Activated B cell treated with CpG ODN at 0.5 μM for 24 hours (primary cell): Measurements from ENCODE around the gene SEPTIN8. TPM values are rescaled to one million over a fixed set of nuclear protein-coding genes. Genes with fewer than 3 reads are reported as not detected.

Experiments used
- ATAC-seq: fragments of 200-7000 bp; cut with Tn5 transposase; one replicate; pipeline ENCODE4 v1.10.0; 2021; ENCODE audit warnings: low read depth, mild to moderate bottlenecking, moderate library complexity
- CTCF ChIA-PET: fragments of 350-600 bp; sonication (Branson Sonifier 250); formaldehyde crosslinking; loops from one replicate; lab custom pipeline; 2021; ENCODE audit warnings: antibody characterized with exemption; lab: Charles Lee
- POLR2A ChIA-PET: fragments of 350-600 bp; sonication (Branson Sonifier 250); formaldehyde crosslinking; loops from one replicate; lab custom pipeline; 2021; ENCODE audit warnings: antibody characterized with exemption; lab: Charles Lee
- DNase-seq: peaks from one replicate; pipeline ENCODE4 v3.0.0; 2022
- H3K27ac Mint-ChIP-seq: one replicate; pipeline ENCODE4 v1.8.0; 2020; ENCODE audit warnings: mixed read lengths
- H3K27me3 Mint-ChIP-seq: one replicate; pipeline ENCODE4 v1.8.0; 2021; ENCODE audit warnings: mixed read lengths
- H3K36me3 Mint-ChIP-seq: one replicate; pipeline ENCODE4 v1.8.0; 2021; ENCODE audit warnings: low read depth, mixed read lengths
- H3K4me1 Mint-ChIP-seq: one replicate; pipeline ENCODE4 v1.8.0; 2021; ENCODE audit warnings: mixed read lengths
- H3K4me3 Mint-ChIP-seq: one replicate; pipeline ENCODE4 v1.8.0; 2020; ENCODE audit warnings: mild to moderate bottlenecking, mixed read lengths
- H3K9me3 Mint-ChIP-seq: one replicate; pipeline ENCODE4 v1.8.0; 2020; ENCODE audit warnings: mixed read lengths
- intact Hi-C: fragments of 100-400 bp; cut with micrococcal nuclease; formaldehyde crosslinking; loops from one replicate; pipeline ENCODE4 v1.15.1; 2024
- total RNA-seq: library from RNA; stranded (reverse); gene quantifications from 2 replicates; pipeline ENCODE4 v1.2.3, GENCODE V29; 2022
- TF ChIP-seq, protein P1 (sequence below): fragments of 200-600 bp; IDR thresholded peaks from one replicate; pipeline ENCODE4 v1.8.0; 2022; ENCODE audit warnings: antibody characterized with exemption, mild to moderate bottlenecking

Gene SEPTIN8
- total RNA-seq, 1 donor from 2014 or later: 7.3 TPM

GRCh38 chr5:132815454-132815853, 38.4 kb upstream of the SEPTIN8 start:
- POLR2A ChIA-PET: no interaction called here
- Mint-ChIP-seq H3K36me3 (no peaks in the 10 kb centered on the region), H3K9me3 (no peaks in the 10 kb centered on the region)

GRCh38 chr5:132814503-132815294, 37.7 kb upstream of the SEPTIN8 start:
- TF ChIP-seq, protein P1, sequence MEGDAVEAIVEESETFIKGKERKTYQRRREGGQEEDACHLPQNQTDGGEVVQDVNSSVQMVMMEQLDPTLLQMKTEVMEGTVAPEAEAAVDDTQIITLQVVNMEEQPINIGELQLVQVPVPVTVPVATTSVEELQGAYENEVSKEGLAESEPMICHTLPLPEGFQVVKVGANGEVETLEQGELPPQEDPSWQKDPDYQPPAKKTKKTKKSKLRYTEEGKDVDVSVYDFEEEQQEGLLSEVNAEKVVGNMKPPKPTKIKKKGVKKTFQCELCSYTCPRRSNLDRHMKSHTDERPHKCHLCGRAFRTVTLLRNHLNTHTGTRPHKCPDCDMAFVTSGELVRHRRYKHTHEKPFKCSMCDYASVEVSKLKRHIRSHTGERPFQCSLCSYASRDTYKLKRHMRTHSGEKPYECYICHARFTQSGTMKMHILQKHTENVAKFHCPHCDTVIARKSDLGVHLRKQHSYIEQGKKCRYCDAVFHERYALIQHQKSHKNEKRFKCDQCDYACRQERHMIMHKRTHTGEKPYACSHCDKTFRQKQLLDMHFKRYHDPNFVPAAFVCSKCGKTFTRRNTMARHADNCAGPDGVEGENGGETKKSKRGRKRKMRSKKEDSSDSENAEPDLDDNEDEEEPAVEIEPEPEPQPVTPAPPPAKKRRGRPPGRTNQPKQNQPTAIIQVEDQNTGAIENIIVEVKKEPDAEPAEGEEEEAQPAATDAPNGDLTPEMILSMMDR: no peak
- ChIA-PET POLR2A (no interaction called here), CTCF (no interaction called here)
- ATAC-seq: no peak
- H3K4me1 Mint-ChIP-seq: peaks cover 15% of the 10 kb centered on the region
- H3K27ac Mint-ChIP-seq: no peak overlapping the region
- H3K4me3 Mint-ChIP-seq: peak overlapping the region; percentile 46
- intact Hi-C loops: loop anchor here (5.0 kb wide), 2 partner anchors 37 to 157 kb away; partner anchors contain the start of genes IL13 and SEPTIN8
- no peaks in the 10 kb centered on the region for H3K9me3 Mint-ChIP-seq
- peaks cover 32% of the 10 kb centered on the region for H3K27me3 Mint-ChIP-seq
- DNase-seq: no peak
- no peaks in the 10 kb centered on the region for H3K36me3 Mint-ChIP-seq

More at GRCh38 chr5:132815454-132815853, 38.4 kb upstream of the SEPTIN8 start:
- DNase-seq: no peak
- Mint-ChIP-seq H3K27ac (no peak overlapping the region), H3K4me1 (peaks cover 22% of the 10 kb centered on the region), H3K27me3 (peaks cover 33% of the 10 kb centered on the region), H3K4me3 (no peak overlapping the region)
- CTCF ChIA-PET: no interaction called here
- intact Hi-C loops: loop anchor here (5.0 kb wide), 1 partner anchor 158 kb away; the partner anchor contains the start of gene IL13
- TF ChIP-seq, protein P1: no peak
- ATAC-seq: no peak

DNA sequence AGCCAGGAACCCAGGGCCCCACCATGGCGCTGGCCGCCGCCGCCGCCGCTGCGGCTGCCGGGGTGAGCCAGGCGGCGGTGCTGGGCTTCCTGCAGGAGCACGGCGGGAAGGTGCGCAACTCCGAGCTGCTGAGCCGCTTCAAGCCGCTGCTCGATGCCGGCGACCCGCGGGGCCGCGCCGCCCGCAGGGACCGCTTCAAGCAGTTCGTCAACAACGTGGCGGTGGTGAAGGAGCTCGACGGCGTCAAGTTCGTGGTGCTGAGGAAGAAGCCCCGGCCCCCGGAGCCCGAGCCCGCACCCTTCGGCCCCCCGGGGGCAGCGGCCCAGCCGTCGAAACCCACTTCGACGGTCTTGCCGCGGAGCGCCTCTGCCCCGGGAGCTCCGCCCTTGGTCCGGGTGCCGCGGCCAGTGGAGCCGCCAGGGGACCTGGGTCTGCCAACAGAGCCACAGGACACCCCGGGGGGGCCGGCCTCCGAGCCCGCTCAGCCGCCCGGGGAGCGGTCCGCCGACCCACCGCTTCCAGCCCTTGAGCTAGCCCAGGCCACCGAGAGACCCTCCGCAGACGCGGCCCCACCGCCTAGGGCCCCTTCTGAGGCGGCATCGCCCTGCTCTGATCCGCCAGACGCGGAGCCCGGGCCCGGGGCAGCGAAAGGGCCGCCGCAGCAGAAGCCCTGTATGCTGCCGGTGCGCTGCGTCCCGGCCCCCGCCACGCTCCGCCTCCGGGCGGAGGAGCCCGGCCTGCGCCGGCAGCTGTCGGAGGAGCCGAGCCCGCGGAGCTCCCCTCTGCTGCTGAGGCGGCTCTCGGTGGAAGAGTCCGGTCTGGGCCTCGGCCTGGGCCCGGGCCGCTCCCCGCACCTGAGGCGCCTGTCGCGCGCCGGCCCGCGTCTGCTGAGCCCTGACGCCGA, 36.8 kb upstream of the SEPTIN8 start:
- Mint-ChIP-seq H3K4me1 (peaks cover 10% of the 10 kb centered on the region), H3K4me3 (no peak overlapping the region), H3K27ac (no peak overlapping the region), H3K36me3 (no peaks in the 10 kb centered on the region), H3K9me3 (no peaks in the 10 kb centered on the region), H3K27me3 (peaks cover 32% of the 10 kb centered on the region)
- intact Hi-C loops: loop anchor here (2.0 to 5.0 kb wide), 2 partner anchors 17 to 37 kb away; partner anchors contain the start of genes SEPTIN8 and SHROOM1
- ChIA-PET POLR2A (interaction anchor here (0.6 kb wide), 1 partner anchor 283 kb away, joined by 3 read pairs; no protein-coding TSS in a partner anchor), CTCF (no interaction called here)
- DNase-seq: peak; percentile 47
- ATAC-seq: peak; percentile 63
- TF ChIP-seq, protein P1: no peak

DNA sequence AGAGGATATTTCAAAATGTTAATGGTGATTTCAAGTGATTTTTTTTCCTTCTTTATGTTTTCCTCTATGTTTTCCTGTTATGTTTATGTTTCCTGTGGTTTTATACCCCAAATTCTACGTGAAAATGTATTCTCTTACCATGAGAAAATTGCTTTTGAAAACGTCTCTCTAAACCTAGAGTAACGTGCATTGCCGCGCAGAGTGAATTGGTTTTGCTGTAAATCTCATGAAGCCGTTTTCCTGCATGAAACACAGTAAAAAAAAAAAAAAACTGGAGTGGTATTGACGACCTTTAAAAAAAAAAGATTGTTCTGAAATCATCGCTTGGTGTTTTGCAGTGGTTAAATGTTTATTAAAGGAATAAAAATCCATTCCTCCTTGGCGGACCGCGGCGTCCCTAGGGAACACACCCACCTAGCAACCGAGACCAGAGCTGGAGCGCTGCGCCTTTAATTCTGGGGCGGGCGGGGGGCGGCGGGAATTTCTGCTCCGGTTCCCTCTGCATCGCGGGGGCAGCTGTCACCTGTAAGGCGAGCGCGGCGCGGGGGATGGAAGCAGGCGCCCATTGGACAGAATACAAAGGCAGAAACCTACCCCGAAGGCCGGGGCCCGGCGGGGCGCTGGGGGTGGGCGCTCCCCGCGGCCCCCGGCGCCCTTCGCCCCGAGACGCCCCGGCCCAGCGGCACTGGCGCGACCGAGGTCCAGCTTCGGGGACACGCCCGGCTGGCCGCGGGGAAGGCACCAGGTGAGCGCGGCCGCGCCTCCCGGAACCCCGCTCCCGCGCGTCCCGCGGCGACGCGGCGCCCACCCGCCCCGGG, 36.0 kb upstream of the SEPTIN8 start, which contains the start of gene SOWAHA:
SOWAHA (plus strand) TSS at position 522 of the 818 bp plus-strand sequence. CDS start 320 bp downstream, outside the sequence.
- POLR2A ChIA-PET: no interaction called here
- ATAC-seq (peak; percentile 30), DNase-seq (no peak)
- Mint-ChIP-seq H3K4me1 (peaks cover 10% of the 10 kb centered on the region), H3K36me3 (no peaks in the 10 kb centered on the region), H3K9me3 (no peaks in the 10 kb centered on the region), H3K27me3 (peaks cover 35% of the 10 kb centered on the region), H3K27ac (no peak within 1 kb of the TSS), H3K4me3 (peak within 1 kb of the TSS; percentile 74)
- CTCF ChIA-PET: no interaction called here
- intact Hi-C loops: loop anchor here (2.0 to 5.0 kb wide), 2 partner anchors 18 to 36 kb away; partner anchors contain the start of genes SEPTIN8 and SHROOM1
- TF ChIP-seq, protein P1: no peak
